SJCRH30 (cell line): Measurements from ENCODE around the gene VGLL3. TPM values are rescaled to one million over a fixed set of nuclear protein-coding genes. Genes with fewer than 3 reads are reported as not detected.
"Not testable (repeated sequence)": the region's sequence is repeated elsewhere in the genome, so short reads cannot be mapped to it uniquely, and the experiment has no call there.

Experiments
- DNase-seq, 2 experiments: peaks; one replicate each; pipeline ENCODE4 v3.0.0-alpha.2; 2015 to 2020
- H3K27ac ChIP-seq: fragments of 250-450 bp; sonication (Bioruptor Pico); 2 replicates; pipeline ENCODE4 v1.5.1; 2020; ENCODE audit warnings: mild to moderate bottlenecking, moderate library complexity
- H3K27me3 ChIP-seq: fragments of 250-450 bp; sonication (Bioruptor Pico); 2 replicates; pipeline ENCODE4 v1.5.1; 2020; ENCODE audit warnings: mild to moderate bottlenecking, moderate library complexity
- H3K36me3 ChIP-seq: fragments of 250-450 bp; sonication (Bioruptor Pico); 2 replicates; pipeline ENCODE4 v1.5.1; 2020; ENCODE audit warnings: mild to moderate bottlenecking, moderate library complexity
- H3K4me1 ChIP-seq: fragments of 250-450 bp; sonication (Bioruptor Pico); 2 replicates; pipeline ENCODE4 v1.5.1; 2020; ENCODE audit warnings: mild to moderate bottlenecking, moderate library complexity
- H3K4me3 ChIP-seq: fragments of 250-450 bp; sonication (Bioruptor Pico); 2 replicates; pipeline ENCODE4 v1.5.1; 2020; ENCODE audit warnings: mild to moderate bottlenecking, moderate library complexity
- H3K9me3 ChIP-seq: fragments of 250-450 bp; sonication (Bioruptor Pico); replicated peaks from 2 replicates; pipeline ENCODE4 v1.5.1; 2020; ENCODE audit warnings: mild to moderate bottlenecking, moderate library complexity
- total RNA-seq: library from RNA; depleted of rRNA; stranded (reverse); fragments of >200 nt; shearing (Covaris generic); gene quantifications from 2 replicates; pipeline ENCODE4 v1.2.3, GENCODE V29; 2014; rRNA removed

VGLL3 gene, protein sequence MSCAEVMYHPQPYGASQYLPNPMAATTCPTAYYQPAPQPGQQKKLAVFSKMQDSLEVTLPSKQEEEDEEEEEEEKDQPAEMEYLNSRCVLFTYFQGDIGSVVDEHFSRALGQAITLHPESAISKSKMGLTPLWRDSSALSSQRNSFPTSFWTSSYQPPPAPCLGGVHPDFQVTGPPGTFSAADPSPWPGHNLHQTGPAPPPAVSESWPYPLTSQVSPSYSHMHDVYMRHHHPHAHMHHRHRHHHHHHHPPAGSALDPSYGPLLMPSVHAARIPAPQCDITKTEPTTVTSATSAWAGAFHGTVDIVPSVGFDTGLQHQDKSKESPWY
- total RNA-seq: 77.4 and 86.6 TPM in 2 replicates

DNA sequence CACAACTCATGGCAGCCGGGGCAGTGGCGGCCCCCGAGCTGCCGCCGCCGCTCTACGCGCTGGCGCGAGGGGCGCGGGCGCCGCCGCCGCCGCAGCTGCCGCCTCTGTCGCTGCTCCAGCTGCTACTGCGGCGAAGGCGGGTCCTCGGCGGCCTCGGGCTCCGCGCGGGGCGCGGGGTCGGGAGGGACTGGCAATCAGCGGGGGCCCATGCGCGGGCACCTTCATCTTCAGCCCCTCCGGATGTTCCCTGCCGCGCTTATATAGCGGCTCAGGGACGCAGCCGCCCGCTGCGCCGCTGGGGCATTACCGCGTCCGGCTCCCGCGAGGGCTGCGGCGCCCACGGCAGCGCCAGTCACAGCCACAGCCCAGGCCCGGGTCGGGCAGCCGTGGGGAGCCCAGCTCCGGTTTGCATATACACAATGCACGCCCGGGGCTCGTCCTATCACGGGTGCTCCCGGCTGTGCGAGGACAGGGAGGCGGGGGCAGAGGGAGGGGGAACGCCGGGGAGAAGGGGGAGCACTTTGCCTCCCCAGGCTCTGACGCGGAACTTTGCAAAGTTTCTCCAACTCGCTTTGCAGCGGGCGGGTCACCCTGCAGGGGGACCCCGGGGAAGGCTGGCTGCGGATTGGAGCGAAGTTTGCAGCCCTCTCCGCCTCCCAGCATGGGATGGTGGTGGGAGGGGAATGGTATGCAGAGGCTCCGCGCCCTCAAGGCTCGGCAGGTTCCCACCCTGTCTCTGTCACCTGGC, at the start of gene VGLL3:
VGLL3 (minus strand) TSS at position 416 of the 748 bp plus-strand sequence; CDS start at position 10, 406 bp downstream.
- Histone ChIP-seq H3K27me3 (no peaks in the 10 kb centered on the region), H3K4me1 (peaks cover 22% of the 10 kb centered on the region), H3K4me3 (peak within 1 kb of the TSS; percentile 81), H3K9me3 (no peaks in the 10 kb centered on the region), H3K27ac (peak within 1 kb of the TSS; percentile 92), H3K36me3 (peaks cover 7% of the 10 kb centered on the region)
- peak; percentile 92 for DNase-seq

DNA sequence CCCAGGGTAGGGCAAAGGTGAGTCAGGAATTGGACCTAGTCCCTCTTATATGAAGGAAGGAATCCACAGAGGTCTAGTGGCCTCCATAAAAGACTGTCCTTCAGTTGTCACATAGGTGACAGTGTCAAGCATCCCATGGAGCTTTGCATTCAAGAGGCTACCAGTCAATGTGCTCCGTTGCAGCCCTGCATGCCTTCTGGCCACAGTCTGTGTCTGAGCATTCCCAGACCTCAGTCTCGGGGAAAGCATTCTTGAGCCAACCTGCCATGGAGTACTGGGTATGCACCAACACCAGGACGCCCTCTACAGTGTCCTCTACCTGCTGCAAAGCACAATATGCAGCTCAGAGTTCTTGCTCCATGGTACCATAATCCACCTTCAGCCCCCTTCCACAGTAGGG, 46.7 kb upstream of the VGLL3 start:
- Histone ChIP-seq H3K36me3 (no peaks in the 10 kb centered on the region), H3K4me3 (no peak overlapping the region), H3K9me3 (no peaks in the 10 kb centered on the region), H3K27me3 (no peaks in the 10 kb centered on the region), H3K4me1 (no peaks in the 10 kb centered on the region), H3K27ac (no peak overlapping the region)
- DNase-seq: no peak

DNA sequence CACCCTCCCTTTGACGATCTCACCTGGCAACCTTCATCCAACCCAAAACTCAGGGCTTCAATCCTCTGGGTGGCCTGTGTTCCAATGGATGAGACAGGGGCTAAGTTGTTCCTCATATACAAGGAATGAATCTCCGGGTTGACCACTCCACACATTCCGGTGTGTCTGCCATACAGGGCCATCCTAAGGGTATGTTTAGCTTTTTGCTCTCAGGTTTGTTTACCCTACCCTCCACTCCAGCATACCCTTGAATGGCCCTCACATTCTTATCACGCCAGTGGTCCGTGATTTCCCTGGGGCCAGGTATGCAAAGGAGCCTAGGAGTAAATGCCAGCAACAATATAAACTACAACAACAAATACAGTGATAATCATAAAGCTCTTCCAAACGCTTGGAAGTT, 45.7 kb upstream of the VGLL3 start:
- no peak overlapping the region for H3K27ac ChIP-seq
- H3K4me3 ChIP-seq: no peak overlapping the region
- no peaks in the 10 kb centered on the region for H3K4me1 ChIP-seq
- H3K36me3 ChIP-seq: no peaks in the 10 kb centered on the region
- no peaks in the 10 kb centered on the region for H3K9me3 ChIP-seq
- no peak for DNase-seq
- no peaks in the 10 kb centered on the region for H3K27me3 ChIP-seq

DNA sequence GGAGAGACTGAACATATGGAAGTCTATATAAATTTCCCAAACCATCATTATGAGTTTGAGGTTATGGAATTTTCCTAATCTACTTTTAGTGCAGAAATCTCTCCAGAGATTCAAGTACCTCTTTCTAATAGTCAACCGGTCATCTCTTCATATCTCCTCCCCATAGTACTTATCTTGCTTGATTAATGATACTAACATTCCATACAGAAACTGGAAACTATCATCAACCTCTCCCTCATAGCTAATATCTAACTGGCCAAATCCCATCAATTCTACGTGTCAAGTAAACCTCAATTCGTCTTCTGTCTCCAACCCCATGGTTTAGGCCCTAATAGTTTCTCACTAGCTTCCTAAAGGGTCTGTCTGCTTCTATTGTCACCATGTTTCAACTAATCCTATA, 44.4 kb upstream of the VGLL3 start:
- DNase-seq: no peak
- Histone ChIP-seq H3K36me3 (no peaks in the 10 kb centered on the region), H3K9me3 (no peaks in the 10 kb centered on the region), H3K27ac (no peak overlapping the region), H3K4me3 (no peak overlapping the region), H3K27me3 (no peaks in the 10 kb centered on the region), H3K4me1 (no peaks in the 10 kb centered on the region)

DNA sequence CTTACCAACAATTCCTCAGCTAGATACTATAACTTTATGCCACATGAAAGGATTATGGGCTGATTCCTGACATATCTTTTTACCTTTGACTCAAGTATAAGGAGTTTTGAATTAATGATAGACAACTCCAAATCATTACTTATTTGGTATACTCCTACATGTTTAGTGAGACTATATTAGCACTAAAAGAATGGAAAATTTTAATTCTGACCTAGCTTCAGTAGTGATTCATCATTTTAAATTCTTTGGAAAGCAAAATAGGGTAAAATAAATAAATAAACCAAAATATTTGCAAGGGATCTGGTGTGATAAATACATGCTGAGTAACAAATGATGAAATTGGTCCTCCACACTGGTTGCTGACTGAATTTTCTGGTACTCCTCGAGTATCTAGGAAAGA, 42.3 kb upstream of the VGLL3 start:
- no peak for DNase-seq
- Histone ChIP-seq H3K27ac (no peak overlapping the region), H3K27me3 (no peaks in the 10 kb centered on the region), H3K36me3 (no peaks in the 10 kb centered on the region), H3K4me1 (no peaks in the 10 kb centered on the region), H3K4me3 (no peak overlapping the region), H3K9me3 (no peaks in the 10 kb centered on the region)

DNA sequence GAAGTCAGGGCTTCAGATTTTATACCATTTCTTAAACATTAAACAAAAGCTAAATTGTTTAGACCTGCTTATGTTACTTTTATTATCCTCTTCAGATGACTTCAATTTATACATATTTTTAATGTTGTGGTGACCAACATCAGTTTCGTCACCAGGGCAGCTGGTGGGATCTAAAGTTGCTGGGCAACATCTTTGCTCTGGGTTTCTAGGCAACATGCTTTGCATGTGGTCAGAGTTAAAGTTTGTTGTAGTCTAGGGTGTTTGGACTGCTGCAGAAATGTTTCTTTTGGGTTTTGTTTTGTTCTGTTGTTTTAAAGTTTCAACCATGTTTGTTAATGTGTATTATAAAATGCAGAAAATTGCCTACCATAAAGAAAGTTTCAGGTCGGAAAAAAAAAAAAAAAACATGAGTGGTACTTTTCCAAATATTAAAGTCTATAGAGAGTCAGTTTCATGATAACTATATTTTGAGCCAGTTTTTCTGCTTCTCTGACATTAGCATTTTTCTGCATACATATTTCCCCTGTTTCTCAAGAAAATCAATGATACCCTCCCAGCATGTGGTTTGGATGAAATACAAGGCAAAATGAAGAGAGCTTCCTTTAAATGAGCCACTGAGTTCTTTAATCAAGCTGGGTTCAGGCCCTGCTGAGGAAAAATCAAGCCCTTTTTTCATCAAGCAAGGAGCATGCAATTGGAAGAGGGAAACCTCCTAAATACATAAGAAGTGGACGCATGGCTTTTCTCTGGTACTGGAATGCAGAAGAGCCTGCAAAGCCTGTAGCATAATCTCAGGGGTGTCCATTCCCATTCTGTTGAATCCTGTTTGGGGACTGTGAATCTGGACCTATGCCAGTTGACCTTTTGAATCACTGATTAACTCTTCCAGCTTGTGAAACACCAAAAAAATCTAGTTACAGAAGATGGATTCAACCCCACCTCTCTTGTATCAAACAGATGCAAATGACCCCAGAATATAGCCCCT, 35.0 kb upstream of the VGLL3 start:
- DNase-seq: no peak
- H3K27ac ChIP-seq: no peak overlapping the region

DNA sequence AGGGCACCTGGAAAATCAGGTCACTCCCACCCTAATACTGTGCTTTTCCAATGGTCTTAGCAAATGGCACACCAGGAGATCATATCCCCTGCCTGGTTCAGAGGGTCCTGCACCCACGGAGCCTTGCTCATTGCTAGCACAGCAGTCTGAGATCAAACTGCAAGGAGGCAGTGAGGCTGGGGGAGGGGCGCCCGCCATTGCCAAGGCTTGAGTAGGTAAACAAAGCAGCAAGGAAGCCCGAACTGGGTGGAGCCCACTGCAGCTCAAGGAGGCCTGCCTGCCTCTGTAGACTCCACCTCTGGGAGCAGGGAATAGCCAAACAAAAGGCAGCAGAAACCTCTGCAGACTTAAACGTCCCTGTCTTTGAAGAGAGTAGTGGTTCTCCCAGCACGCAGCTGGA, 26.4 kb upstream of the VGLL3 start:
- H3K4me3 ChIP-seq, H3K36me3 ChIP-seq, H3K27ac ChIP-seq, H3K9me3 ChIP-seq, H3K4me1 ChIP-seq, H3K27me3 ChIP-seq, DNase-seq: not testable (repeated sequence)

More for the DNA sequence above, 35.0 kb upstream of the VGLL3 start:
- Histone ChIP-seq H3K4me3 (no peak overlapping the region), H3K9me3 (no peaks in the 10 kb centered on the region), H3K4me1 (no peaks in the 10 kb centered on the region), H3K36me3 (no peaks in the 10 kb centered on the region), H3K27me3 (no peaks in the 10 kb centered on the region)

DNA sequence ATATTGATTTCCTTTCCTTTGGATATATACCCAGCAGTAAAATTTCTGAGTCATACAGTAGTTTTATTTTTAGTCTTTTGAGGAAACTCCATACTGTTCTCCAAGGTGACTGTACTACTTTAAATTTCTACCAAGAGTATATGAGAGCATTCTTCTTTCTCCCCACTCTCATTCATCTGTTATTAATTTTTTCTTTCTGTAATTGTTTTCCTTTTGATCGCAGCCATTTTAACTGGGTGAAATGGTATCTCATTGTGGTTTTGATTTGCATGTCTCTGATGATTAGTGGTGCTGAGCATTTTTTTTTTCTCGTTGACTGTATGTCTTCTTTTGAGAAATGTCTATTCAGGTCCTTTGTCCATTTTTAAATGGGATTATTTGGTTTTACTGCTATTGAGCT, 18.3 kb upstream of the VGLL3 start:
- Histone ChIP-seq H3K36me3 (no peaks in the 10 kb centered on the region), H3K27me3 (no peaks in the 10 kb centered on the region), H3K27ac (no peak overlapping the region), H3K9me3 (no peaks in the 10 kb centered on the region), H3K4me1 (no peaks in the 10 kb centered on the region), H3K4me3 (no peak overlapping the region)
- no peak for DNase-seq

DNA sequence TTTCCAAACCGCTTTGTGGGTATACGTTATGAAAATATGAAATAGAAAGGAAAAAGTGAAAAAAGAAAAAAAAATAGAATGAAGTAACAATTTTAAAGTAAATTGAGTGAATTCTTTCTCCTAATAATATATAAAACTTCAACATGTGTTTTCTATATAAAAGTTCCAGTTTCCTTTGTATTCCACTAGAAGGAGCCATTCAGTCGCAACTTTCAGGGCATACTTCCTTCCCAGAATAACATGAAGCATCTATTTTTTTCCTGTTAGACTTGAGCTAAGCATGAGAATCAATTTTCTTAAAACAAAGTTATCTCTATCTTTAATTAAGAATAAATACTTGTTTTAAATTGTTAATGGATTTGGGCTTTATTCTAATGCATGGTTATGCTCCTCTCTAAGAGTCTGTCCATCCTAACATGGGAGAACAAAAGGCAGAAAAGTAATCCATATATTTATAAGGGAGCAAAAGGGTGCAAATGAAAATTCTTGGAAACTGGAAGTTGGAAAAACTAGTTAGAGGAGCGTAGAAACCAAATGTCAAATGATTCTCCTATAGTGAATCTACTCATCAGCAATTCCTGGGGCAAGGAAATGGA, 16.0 kb upstream of the VGLL3 start:
- Histone ChIP-seq H3K27ac (no peak overlapping the region), H3K27me3 (no peaks in the 10 kb centered on the region), H3K4me1 (no peaks in the 10 kb centered on the region), H3K4me3 (no peak overlapping the region), H3K36me3 (no peaks in the 10 kb centered on the region), H3K9me3 (no peaks in the 10 kb centered on the region)
- DNase-seq: peak in 1 of 2 experiments; percentile 24

DNA sequence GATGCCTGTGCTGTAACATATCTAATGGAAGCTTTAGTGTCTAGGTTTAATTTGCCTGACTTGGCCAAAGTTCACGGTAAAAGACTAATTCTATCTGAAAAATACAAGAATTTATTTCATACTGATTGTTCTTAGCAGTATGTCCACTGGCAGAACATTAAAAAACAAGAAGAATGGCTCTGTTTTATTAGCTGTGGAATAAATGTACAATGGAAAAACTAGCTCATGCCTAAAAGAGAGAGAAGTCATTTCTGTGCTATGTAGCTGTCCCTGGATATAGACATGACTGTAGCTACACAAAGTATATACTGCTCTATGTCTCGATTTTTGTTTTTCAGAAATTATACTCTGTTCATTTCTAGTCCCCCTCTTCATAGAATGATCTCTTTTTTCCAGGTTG, 13.9 kb upstream of the VGLL3 start:
- DNase-seq: no peak
- Histone ChIP-seq H3K4me1 (no peaks in the 10 kb centered on the region), H3K27ac (no peak overlapping the region), H3K9me3 (no peaks in the 10 kb centered on the region), H3K27me3 (no peaks in the 10 kb centered on the region), H3K36me3 (no peaks in the 10 kb centered on the region), H3K4me3 (no peak overlapping the region)

DNA sequence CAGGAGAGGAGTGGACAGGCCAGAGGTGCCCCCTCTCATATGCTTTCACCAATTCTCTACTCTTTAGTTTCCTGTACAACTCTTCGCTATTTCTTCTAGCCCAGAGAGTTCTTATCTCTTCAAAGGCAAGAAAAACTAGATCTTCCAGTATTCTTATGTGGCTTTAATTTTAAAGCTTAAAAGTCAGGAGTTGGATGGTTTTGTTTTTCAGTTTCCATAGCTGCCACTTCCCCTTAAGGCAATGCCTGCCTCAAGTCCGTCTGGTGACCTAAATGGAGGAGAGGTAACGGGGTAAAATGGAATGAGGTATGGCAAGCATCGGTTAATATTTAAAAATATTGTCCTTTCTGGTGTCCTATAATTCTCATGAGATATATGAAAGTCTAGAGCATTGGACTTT, 11.4 kb upstream of the VGLL3 start:
- no peaks in the 10 kb centered on the region for H3K9me3 ChIP-seq
- H3K36me3 ChIP-seq: no peaks in the 10 kb centered on the region
- H3K27ac ChIP-seq: no peak overlapping the region
- H3K4me3 ChIP-seq: no peak overlapping the region
- no peaks in the 10 kb centered on the region for H3K27me3 ChIP-seq
- no peak for DNase-seq
- 0 out of 2 replicates have a peak, but pooled peaks cover 2% of the 10 kb centered on the region for H3K4me1 ChIP-seq

DNA sequence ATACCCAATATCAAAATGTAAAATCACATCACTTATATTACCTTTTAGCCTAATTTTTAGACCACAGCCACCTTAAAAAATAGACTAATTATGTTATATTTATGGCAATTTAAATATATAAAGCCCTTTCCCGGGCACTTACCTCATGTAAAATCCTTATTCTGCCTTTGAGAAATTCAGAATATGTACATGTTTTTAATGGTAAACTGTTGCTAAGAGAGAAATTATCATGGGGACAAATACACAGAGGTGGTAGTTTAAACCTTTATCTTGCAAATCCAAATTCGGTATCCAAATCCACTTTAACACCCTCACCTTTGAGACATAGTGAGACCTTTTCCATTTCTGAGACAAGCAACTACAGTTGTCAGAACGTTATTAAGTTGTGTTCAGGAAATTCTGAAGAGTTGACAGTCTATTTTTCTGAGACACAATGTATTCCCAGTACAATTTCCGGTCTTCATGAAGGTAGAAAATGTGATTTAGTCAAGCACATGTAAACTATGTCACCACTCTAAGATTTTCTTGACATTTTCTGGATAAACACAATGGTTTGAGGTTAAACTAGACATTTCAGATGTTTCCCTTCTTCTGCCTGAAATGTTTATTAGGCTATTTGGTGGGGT, 10.6 kb upstream of the VGLL3 start:
- no peaks in the 10 kb centered on the region for H3K27me3 ChIP-seq
- H3K4me3 ChIP-seq: no peak overlapping the region
- H3K36me3 ChIP-seq: no peaks in the 10 kb centered on the region
- H3K9me3 ChIP-seq: no peaks in the 10 kb centered on the region
- 0 out of 2 replicates have a peak, but pooled peaks cover 2% of the 10 kb centered on the region for H3K4me1 ChIP-seq
- no peak overlapping the region for H3K27ac ChIP-seq
- DNase-seq: no peak

DNA sequence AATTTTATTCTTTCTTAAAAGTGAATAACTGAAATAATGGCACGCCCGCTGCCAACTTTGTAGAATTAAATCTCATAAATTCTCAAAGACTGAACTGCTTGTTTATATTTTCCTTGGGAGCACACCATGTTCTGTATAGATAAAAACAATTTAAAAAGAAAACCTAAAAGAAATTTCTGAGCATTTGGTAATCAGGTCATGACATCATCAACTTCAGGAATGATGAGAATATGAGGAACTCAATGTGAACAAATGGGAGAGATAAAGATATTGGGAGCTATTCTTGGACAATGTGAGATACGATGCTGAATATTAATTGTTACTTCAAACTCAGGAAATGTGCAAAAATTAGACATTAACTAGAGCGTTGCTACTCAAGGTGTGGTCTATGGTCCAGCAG, 10.0 kb upstream of the VGLL3 start:
- H3K27ac ChIP-seq: no peak overlapping the region
- no peak for DNase-seq
- no peaks in the 10 kb centered on the region for H3K27me3 ChIP-seq
- H3K4me1 ChIP-seq: 0 out of 2 replicates have a peak, but pooled peaks cover 2% of the 10 kb centered on the region
- no peak overlapping the region for H3K4me3 ChIP-seq
- no peaks in the 10 kb centered on the region for H3K36me3 ChIP-seq
- H3K9me3 ChIP-seq: no peaks in the 10 kb centered on the region

DNA sequence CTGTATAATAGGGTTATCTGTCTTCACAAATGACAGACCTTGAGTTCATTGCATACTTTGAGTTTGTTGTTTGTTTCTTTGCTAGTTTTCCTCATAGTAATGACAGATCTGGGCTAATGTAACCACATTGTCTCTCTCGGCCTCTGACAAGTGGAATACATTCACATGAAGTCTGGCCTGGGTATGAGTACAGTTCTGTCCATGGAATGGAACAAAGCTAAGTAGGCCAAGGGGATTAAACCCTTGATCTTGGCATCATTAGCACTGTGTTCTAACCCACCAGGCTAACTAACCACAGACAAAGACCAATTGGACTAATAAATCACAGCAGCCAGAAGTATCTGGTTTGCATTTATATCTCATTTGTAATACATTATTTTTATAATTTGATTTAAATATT, 7.6 kb upstream of the VGLL3 start:
- Histone ChIP-seq H3K4me3 (no peak overlapping the region), H3K4me1 (0 out of 2 replicates have a peak, but pooled peaks cover 2% of the 10 kb centered on the region), H3K9me3 (no peaks in the 10 kb centered on the region), H3K27ac (no peak overlapping the region), H3K27me3 (no peaks in the 10 kb centered on the region), H3K36me3 (no peaks in the 10 kb centered on the region)
- no peak for DNase-seq
